ENCODE results near the gene HIPK1. TPM values are rescaled to one million over a fixed set of nuclear protein-coding genes. Genes with fewer than 3 reads are reported as not detected.

The HIPK1 gene
- total and polyA plus RNA-seq, 2 of the 13 experiments (the other 11 are each of a cell fraction or from before 2014, with no cell fraction given), result 20.8 to 33.4 TPM

GRCh38 chr1:113928941-113929749 lies at the start of gene HIPK1 (continued):
- TF ChIP-seq SNAPC4 (CRISPR knock-in tag; IDR thresholded peaks at IDR 0.05), result no peak
- TF ChIP-seq ZNF589 (CRISPR knock-in tag; conservative IDR thresholded peaks at IDR 0.05), result peak; percentile 61
- 0 out of 2 replicates have a peak, but pooled peaks have one; percentile 50 for TF ChIP-seq ZNF567 (CRISPR knock-in tag; IDR thresholded peaks at IDR 0.05; ENCODE audit: borderline replicate concordance)
- TF ChIP-seq ZNF660 (CRISPR knock-in tag; IDR thresholded peaks at IDR 0.05; ENCODE audit: borderline replicate concordance, low read depth), result no peak; the same call in 1 of the 2 replicates
- no peak; the same call in 1 of the 2 replicates for TF ChIP-seq BRCA1 (CRISPR knock-in tag; IDR thresholded peaks at IDR 0.05)
- no peak for TF ChIP-seq ZNF790 (CRISPR knock-in tag; IDR thresholded peaks at IDR 0.05; ENCODE audit: borderline replicate concordance)
- peak in 1 of 2 experiments; percentile 85; a peak in 2 of 4 replicates for TF ChIP-seq KLF16 (CRISPR knock-in tag; IDR thresholded peaks at IDR 0.05)
- no peak for TF ChIP-seq BCLAF1 (IDR thresholded peaks at IDR 0.05)
- TF ChIP-seq CEBPB (IDR thresholded peaks at IDR 0.05; ENCODE audit: borderline replicate concordance, low read depth, low read length), result no peak
- TF ChIP-seq ZNF569 (CRISPR knock-in tag; IDR thresholded peaks at IDR 0.05; ENCODE audit: borderline replicate concordance), result no peak
- TF ChIP-seq ZNF703 (CRISPR knock-in tag; IDR thresholded peaks at IDR 0.05; ENCODE audit: borderline replicate concordance), result no peak; the same call in 1 of the 2 replicates
- TF ChIP-seq HMGXB3 (CRISPR knock-in tag; IDR thresholded peaks at IDR 0.05; ENCODE audit: borderline replicate concordance), result peak; percentile 14
- no peak for TF ChIP-seq SOX6 (IDR thresholded peaks at IDR 0.05)
- TF ChIP-seq SOX6 (CRISPR knock-in tag; IDR thresholded peaks at IDR 0.05), result peak; percentile 73
- TF ChIP-seq SNAI1 (CRISPR knock-in tag; IDR thresholded peaks at IDR 0.05; ENCODE audit: borderline replicate concordance), result no peak
- TF ChIP-seq ZNF441 (CRISPR knock-in tag; IDR thresholded peaks at IDR 0.05; ENCODE audit: borderline replicate concordance), result no peak
